HG02571 (cell line): ENCODE measurements around the gene P4HB.

Experiments
- ATAC-seq: cut with Tn5 transposase; IDR thresholded peaks from one replicate; pipeline ENCODE4 v1.9.1; 2021; ENCODE audit warnings: mild to moderate bottlenecking, moderate library complexity; ENCODE audit not compliant: unreplicated experiment

P4HB gene

DNA sequence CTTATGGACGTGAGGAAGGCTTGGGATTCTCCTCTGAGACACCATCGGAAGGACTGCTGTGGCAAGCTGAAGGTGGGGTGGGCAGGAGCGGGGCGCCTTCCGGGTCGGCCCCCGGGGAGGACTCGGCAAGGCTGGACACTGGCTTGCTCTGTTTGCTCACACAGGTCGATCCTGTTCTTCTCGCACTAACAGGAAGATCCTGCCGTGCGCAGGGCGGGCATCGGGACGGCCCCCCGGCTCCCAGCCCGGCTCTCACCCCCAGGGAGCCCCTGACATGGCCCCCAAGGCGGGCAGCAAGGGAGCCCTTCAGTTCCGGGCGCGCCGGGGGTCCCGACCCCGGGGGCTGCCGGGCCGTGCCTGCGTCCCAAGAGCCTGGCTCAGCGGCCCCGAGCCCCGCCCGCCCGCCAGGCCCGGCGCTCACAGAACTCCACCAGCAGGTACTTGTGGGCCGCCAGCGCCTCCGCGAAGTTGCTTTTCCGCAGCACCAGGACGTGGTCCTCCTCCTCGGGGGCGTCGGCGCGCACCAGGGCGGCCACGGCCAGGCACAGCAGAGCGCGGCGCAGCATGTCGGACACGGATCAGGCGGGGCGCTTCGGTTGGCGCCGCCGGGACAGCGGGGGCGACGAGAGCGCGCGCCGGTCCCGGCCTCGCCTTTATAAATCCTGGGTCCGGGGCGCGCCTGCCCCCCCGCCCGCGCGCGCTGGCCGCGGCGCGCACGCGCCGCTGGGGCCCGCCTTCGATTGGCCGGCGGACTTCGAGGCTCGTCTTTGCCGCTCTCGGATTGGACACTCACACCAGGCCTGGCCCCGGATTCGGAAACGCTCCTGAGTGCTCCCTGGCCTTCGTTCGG, at the start of gene P4HB:
P4HB (minus strand) TSS at position 630 of the 850 bp plus-strand sequence; CDS start at position 566, 64 bp downstream.
- peak; percentile 69 for ATAC-seq

DNA sequence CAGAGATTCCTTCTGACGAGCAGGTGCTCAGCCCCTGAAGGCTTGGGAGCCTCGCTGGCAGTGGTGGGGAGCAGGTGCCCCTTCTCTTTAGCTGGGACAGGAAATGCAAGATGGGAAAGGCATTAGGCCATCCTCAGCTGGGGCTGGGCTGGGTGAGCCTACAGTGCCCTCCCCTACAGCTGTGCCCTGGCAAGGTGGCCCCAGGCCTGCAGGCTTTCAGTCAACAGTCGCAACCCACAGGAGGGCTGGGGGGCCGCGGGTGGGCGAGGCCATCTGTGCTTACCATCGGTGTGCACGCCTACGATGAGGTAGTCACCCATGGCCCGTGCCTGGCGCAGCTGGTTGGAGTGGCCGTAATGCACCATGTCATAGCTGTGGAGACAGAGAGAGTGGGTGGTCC, 48.9 kb upstream of the P4HB start:
- ATAC-seq, result no peak

DNA sequence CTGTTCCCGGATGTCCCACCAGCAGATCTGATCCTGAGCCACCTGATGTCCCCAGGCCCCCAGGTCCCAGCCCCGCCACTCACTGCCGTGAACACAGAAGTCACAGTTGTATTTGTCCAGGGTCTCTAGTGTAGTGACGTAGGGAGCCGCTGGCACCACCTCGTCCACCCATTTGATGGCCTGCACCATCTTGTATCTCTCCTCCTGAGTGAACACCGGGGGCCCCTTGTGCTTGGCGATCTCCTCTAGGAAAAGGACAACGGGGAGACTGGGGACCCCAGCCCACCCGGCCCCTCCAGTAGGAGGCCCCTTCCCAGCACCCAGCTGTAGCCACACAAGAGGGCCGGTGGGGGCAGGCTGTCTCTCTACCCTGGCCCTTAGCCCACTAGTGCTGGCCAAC, 48.5 kb upstream of the P4HB start:
- no peak for ATAC-seq

DNA sequence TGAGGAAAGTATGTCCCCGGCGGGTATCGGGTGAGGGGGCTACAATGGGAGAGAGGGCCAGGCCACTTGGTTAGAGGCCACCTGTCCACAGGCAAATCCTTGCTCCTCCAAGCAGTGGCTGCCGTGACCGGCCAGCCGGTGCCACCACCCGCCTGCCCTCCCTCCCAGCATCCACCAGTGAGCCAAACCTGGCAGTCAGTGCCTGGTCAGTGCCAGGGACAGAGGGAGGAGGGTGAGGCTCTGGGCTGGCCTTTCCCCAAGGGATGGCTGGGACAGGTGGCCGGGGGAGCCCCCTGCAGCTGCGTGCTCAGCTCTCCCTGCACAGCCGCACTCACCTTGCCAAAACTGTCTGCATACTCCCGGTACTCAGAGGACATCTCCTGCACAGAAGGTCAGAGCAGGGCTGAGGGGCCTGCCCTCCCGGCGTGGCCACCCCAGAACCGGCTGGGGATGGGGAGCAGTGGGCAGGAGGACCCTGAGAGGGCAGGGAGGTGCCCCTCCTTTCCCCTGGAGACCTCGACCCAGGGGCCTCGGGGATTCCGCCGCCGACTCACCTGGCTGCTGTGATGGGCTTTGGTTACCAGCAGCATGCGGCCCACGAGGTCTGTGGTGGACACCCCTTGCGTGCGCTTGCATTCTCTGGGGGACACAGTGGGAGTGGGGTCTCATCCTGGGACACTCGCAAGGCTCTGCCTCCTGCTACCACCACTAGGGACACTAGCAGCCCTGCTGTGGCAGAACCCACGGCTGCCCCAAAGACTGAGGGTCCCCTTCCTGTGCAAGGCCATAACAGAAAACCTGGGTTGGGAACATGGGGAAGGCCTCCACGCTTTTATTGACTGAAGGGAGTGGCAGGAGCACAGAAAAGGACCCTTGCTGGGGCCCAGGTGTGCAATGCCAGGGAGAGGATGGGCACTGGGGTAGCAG, 47.1 kb upstream of the P4HB start:
- no peak for ATAC-seq

DNA sequence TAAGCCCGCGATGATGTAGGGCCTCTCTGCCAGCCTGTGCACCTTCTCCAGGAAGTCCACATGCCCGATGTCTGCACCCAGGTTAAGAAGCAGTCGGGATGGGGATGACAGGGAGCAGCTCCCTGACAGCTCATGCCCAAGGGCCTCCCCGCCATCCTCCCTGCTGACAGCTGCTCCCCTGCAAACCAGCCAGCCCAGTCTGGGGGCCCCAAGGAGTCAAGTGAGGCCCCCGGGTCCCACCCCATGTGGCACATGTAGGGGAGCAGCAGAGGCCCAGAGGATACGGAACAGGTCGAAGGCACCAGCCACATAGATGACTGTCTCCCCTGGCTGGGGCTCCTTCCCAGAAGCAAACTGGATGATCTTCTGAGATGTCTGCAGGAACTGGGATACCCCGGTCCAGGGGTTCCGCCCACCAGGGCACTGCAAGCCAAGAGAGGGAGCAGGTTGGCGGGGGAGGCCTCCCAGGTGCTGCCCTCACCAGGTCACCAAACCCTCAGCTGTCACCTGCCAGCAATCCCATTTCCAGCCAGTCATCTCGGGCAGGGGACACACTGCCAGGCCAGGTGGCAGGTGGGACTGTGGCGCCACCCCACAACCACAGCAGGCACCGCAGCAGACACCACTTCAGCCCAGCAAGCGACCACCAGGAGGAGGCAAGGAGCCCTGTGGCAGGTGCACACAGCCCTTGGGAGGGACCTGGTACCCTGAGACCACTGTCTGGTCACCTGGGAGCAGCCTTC, 46.3 kb upstream of the P4HB start:
- no peak for ATAC-seq

DNA sequence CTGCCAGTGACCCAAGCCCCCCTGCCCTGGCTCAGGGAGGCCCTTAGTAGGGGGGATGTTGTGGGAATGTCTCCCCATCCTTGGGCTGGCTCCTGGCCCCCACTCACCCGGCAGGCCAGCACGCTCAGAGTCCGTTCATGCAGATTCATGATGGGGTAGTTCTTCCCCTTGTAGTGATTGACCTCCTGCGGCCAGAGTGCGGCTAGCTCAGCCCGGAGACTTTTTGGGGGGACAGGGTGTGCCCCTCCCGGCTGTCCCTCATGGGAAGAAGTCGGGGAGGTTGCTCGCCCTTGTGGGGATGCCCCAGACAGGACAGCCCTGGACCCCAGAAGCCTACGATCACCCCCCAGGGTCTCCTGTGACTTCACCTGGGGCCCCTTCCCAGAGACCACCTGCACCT, 45.7 kb upstream of the P4HB start:
- no peak for ATAC-seq

DNA sequence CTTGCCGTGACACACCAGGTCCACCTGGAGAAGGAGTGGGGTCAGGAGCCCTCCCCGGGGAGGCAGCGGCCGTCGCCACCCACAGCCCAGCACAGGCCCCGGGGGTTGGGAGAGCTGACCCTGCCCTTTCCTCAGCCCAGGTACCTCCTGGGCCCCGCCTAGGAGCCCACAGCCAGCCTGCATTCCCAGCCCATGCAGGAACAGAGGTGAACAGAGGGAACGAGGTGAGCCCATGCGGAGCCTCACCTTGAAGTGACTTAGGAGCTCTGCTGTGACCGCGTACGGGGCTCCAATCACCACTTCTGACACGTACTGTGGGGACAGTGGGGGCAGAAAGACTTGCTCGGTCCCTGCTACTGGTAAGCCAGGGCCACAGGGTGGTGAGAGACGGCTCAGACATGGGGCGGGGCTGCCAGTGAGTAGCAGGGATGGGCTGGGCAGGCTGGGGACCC, 45.1 kb upstream of the P4HB start:
- ATAC-seq, result no peak

DNA sequence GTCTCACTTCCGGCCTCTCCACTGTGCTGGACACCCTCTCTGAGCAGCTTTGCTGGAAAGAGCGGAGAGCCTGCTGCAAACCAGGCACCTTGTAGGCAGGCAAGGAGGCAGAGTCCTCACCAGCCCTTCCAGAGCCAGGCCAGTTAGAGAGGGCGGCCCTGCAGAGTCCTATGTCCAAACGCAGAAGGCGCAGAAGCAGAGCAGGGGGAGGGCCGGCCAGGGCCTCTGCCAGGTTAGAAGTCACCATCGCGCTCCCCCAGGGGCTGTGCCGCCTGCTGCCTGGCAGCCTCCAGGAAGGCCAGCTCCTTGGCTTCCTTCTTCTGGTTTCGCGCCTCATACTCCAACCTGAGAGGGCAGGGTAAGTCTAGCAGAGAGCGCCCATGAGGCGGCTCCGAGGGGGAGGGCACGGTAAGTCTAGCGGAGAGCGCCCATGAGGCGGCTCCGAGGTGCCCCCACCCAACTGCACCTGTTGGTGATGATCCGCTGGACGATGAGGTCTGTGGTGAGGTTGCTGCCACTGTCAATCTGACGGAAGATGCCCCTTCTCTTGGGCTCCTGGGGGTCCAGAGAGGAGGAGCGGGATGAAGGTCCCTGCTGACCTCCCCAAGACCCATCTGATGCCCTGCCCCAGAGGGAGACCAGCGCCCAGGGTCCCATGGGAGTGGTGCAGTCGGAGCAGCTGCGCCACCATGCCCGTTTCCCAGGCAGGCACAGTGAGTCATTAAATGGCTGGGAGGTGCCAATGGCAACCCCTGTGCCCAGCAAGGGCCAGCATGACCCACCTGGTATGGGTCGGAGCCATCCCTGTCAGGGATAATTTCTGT, 44.5 kb upstream of the P4HB start:
- no peak for ATAC-seq

DNA sequence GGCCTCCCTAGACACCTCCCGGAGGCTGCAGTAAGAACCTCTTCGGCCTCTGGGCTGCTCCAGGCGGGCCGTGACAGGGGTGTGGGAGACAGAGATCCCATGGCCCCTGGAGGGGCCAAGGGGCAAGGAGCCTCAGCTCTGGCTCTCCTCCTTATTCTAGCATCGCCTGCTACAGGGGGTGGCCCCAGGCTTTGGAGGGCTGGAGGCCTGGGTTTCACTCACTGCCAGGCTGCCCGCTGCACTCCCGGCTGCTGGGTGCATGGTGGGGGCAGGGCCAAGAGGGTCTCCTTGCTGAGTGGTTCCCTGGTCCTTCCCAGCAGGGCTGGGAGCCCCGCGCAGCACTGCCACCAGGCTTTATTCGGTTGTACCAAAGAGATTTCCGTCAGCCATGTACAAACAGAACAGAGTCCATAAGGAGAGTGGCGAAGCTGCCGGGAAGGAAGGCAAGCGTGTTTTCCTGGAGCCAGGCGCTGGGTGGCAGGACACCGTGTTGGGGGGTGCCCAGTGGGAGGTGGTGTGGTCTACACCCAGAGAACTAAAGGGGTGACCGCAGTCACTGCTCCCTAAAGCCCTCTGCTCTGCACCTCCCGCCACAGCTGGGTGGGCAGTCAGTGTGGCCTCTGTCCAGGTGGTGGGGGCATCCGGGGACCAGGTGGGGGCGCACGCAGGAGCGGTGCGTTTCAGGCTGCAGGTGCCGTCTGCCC, 43.7 kb upstream of the P4HB start:
- ATAC-seq, result no peak

DNA sequence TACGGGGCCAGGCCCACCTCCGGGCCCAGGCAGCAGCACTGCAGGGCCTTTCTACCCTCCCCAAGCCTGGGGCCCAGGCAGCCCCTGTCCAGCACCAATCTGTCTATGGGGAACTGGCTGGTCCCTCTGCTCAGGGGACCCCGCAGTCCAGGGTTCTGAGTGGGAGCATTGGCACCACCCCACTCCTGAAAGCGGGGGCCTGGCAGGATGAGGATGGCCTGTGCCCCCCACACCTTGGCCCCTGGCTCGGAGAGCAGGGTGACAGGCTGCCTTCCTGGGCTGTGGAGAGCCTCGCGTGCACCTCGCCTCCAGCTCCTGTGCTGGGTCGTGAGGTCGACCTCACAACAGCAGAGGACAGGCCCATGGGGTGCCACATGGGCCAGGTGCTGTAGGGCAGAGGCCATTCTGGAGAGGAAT, 43.1 kb upstream of the P4HB start:
- no peak for ATAC-seq

DNA sequence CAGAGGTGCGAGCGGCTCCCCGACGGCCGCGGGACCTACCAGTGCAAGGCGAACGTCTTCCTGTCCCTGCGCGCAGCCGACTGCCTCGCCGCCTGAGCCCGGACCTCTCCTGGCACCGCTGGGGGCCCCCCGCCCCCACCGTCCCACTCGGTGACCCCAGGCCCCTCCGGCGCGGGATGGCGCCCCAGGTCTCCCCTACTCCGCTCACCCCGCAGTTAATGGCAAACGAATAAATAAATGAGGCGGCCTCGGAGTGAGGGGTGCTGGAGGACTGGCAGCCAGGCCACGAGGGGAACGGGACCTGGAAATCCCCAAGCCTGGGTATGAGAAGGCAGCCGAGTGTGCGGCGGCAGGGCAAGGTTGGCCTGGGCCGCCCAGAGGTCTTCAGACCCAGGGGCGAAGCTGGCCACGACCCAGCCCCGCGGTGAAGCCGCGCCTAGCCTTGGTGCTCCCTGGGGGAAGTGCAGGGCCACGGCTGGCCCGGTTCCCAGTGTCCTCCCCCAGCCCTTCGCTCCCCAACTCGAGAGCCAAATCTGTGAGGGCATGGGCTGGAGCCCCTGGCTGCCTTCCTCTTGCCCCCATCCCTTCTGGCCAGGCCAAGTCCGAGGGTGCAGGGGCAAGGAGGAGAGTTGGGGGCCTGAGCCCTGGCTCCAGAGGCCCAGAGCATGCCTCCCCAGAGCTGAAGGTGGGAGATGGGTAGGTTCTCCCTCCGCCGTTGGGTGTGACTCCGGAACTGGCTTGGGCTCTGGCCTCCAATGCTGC, 42.5 kb upstream of the P4HB start:
- ATAC-seq, result no peak

DNA sequence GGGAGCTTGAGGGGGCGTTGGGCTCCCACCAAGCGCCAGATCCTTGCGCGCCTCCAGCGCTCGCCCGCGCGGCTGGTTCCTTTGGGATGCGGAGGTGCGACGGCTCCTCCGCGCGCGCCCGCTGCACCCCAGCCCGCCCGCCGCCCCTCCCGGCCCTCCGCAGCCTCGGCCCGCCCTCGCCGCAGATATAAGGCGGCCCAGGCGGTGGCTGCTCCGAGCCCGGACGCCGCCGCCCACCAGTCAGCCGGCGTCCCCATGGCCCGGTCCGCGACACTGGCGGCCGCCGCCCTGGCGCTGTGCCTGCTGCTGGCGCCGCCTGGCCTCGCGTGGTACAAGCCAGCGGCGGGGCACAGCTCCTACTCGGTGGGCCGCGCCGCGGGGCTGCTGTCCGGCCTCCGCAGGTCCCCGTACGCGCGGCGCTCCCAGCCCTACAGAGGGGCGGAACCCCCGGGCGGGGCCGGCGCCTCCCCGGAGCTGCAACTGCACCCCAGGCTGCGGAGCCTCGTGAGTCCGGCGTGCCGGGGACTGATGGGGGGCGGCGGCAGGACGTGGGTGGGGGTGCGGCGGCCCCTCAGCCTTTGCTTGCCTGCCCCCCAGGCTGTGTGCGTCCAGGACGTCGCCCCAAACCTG, 41.8 kb upstream of the P4HB start, which contains the start of gene NPB:
NPB (plus strand) TSS at position 216 of the 630 bp plus-strand sequence; CDS start at position 256, 40 bp downstream.
- no peak for ATAC-seq

DNA sequence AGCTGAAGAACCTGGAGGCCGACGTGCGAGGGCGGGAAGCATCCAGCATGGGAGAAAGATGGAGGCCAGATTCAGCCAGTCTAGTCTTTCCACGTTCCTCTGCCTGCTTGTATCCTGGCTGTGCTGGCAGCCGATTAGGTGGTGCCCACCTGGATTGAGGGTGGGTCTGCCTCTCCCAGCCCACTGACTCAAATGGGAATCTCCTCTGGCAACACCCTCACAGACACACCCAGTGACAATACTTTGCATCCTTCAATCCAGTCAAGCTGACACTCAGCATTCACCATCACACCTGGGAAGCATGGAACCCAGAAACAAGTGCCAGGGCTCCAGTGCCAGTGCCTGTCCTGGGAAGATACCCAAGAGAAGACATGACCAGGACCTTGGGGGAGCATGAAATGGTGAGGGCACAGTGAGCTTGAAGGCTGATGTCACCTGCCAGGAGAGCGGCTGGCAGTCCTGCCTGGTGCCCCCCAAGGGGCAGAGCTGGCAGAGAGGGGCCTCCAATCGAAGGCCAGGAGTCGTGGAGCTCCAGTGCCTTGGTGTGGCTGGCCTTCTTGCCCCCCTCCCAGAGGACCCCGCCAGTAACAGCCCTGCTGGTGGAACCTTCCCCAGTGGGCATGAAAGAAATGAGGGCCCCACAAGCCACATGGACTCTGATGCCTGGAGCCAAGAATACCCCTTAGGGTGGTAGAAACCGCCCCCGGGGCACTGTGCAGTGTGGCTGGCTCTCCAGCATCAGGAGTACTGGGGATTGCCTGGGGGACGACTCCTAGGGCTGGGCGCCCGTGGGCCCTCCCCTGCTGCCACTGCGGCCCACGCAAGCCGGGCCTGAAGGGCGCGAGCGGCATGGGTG, 41.1 kb upstream of the P4HB start:
- ATAC-seq, result no peak

DNA sequence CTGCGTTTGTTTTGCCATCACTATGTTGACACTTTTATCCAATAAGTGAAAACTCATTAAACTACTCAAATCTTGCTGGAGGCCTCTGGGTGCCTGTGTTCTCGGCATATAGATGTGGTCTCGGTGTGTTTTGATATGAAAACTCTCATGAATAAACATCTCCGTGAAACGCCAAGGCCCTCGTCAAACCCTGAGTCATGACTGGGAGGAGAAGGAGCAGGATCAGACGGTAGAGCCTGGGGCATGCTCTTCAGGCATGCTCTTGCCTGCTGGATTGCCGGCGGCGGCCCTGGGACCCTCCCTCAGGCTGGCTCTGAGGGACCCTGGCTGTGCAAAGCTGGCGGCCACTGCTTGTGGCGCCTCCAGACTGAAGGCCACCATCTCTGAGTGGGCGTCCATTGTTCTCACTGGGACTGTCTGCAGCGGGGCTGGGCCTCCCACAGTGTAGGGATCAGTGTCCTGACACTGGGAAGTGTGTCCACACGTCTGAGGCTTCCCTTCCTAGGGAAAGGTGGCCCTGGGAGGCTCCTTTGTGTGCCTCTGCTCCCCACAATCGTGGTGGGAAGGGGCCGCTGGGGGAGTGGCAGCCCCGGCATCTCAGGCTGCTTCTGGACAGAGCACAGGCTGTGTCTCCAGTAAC, 40.0 kb upstream of the P4HB start:
- ATAC-seq, result no peak

DNA sequence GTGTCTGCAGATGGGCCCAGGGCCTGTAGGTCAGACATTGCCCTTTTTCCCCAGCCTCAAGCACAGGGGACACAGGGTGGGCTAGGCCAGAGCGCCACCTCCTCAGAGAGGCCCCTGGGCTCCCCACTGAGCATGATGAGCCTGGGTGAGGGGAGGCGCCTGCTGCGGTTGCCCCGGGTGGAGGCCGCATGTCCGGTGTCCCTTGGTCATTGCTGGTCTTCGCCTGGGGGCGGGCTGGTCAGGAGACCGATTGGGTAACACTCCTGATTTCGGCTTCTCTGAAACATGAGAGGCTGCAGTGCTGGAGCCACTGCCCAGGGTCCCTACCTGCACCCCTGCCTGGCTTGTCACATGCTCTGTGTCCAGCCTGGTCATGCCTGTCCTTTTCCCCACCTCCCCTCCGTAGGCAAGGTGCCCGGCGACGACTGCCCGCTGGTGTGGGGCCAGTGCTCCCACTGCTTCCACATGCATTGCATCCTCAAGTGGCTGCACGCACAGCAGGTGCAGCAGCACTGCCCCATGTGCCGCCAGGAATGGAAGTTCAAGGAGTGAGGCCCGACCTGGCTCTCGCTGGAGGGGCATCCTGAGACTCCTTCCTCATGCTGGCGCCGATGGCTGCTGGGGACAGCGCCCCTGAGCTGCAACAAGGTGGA, 39.3 kb upstream of the P4HB start:
- no peak for ATAC-seq

DNA sequence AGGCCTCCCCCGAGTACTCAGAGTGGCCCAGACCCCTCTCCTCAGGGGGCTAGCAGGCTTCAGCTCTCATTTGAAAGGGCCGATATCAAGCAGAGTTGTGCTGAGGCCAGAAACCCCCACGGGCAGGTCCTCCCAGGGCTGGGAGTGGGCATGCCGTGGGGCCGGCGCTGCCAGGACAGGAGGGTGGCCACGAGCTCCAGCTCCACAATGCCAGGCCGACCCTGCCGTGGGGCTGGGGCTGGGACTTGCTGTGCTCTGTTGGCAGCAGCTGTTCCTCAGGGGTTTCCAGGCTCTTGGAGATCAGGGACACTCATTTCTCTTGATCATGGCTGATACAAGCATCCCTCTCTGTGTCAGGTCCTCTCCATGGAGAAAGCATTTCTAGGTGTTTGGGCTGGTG, 38.5 kb upstream of the P4HB start:
- ATAC-seq, result no peak
